Tibial nerve (tissue), 4 donors: Measurements from ENCODE around the gene KRTAP10-1. TPM values are rescaled to one million over a fixed set of nuclear protein-coding genes. Genes with fewer than 3 reads are reported as not detected.

Experiments
- DNase-seq, 2 donors: peaks; one replicate each; pipeline ENCODE4 v3.0.0-alpha.2; 2019; ENCODE audit warnings: low spot score in 2 of 2
- H3K27ac ChIP-seq, 4 donors: fragments of 200-600 bp; sonication (generic) in 3 of 4; one replicate each; pipeline ENCODE4 v1.5.1; 2017 to 2019; ENCODE audit warnings: mild to moderate bottlenecking in 1 of 4
- H3K27me3 ChIP-seq, 2 donors: fragments of 200-600 bp; sonication (generic) in 1 of 2; one replicate each; pipeline versions ENCODE4 v1.5.1 to v1.6.0; 2017 to 2019
- H3K36me3 ChIP-seq, 3 donors: fragments of 200-600 bp; sonication (generic); one replicate each; pipeline ENCODE4 v1.5.1; 2018 to 2019
- H3K4me1 ChIP-seq, 4 donors: fragments of 200-600 bp; sonication (generic) in 3 of 4; one replicate each; pipeline ENCODE4 v1.5.1; 2017 to 2019
- H3K4me3 ChIP-seq, 4 donors: fragments of 200-600 bp; sonication (generic) in 3 of 4; one replicate each; pipeline ENCODE4 v1.5.1; 2017 to 2019; ENCODE audit warnings: mild to moderate bottlenecking in 1 of 4, moderate library complexity in 1 of 4
- H3K9me3 ChIP-seq, 4 donors: fragments of 200-600 bp; sonication (generic) in 3 of 4; one replicate each; pipeline ENCODE4 v1.5.1; 2017 to 2019
- EP300 ChIP-seq, 2 donors: sonication (generic); formaldehyde crosslinking; IDR thresholded peaks; one replicate each; pipeline ENCODE4 v1.6.1; 2017; ENCODE audit warnings: antibody characterized with exemption in 2 of 2, mild to moderate bottlenecking in 1 of 2
- POLR2A ChIP-seq, 2 donors: fragments of 450-650 bp; IDR thresholded peaks; one replicate each; pipeline ENCODE4 v1.6.1; 2017; ENCODE audit warnings: antibody characterized with exemption in 2 of 2, mild to moderate bottlenecking in 2 of 2, moderate library complexity in 2 of 2
- WGBS, 2 donors: methylation state at CpG; one replicate each; pipeline ENCODE4 v1.1.5; 2018; 5-methylcytosine and 5-hydroxymethylcytosine counted together
- total RNA-seq, 4 donors: library from RNA; depleted of rRNA; stranded (reverse); fragments of >200 nt; gene quantifications; one replicate each; pipeline ENCODE4 v1.1.0, GENCODE V29; 2016
- TF ChIP-seq, protein P1 (sequence below), 5 experiments: fragments of 200-600 bp in 3 of 5; fragments of 450-650 bp in 2 of 5; sonication (generic) in 3 of 5; IDR thresholded peaks; one replicate each; pipeline ENCODE4 v1.5.1; 2016 to 2019; ENCODE audit warnings: antibody characterized with exemption in 5 of 5, mild to moderate bottlenecking in 3 of 5, moderate library complexity in 2 of 5

KRTAP10-1 gene
- total RNA-seq, 4 donors from 2014 or later: not detected

- Histone ChIP-seq H3K4me3 (no peak overlapping the region), H3K27ac (no peak overlapping the region), H3K4me1 (no peaks in the 10 kb centered on the region), H3K36me3 (no peaks in the 10 kb centered on the region), H3K9me3 (no peaks in the 10 kb centered on the region), H3K27me3 (no peaks in the 10 kb centered on the region)
- 90 to 92% methylated on average over 28 of the region's 28 CpGs for WGBS, 2 donors
- TF ChIP-seq EP300 (IDR thresholded peaks at IDR 0.05): no peak
- TF ChIP-seq POLR2A (IDR thresholded peaks at IDR 0.05): no peak
- TF ChIP-seq, protein P1, sequence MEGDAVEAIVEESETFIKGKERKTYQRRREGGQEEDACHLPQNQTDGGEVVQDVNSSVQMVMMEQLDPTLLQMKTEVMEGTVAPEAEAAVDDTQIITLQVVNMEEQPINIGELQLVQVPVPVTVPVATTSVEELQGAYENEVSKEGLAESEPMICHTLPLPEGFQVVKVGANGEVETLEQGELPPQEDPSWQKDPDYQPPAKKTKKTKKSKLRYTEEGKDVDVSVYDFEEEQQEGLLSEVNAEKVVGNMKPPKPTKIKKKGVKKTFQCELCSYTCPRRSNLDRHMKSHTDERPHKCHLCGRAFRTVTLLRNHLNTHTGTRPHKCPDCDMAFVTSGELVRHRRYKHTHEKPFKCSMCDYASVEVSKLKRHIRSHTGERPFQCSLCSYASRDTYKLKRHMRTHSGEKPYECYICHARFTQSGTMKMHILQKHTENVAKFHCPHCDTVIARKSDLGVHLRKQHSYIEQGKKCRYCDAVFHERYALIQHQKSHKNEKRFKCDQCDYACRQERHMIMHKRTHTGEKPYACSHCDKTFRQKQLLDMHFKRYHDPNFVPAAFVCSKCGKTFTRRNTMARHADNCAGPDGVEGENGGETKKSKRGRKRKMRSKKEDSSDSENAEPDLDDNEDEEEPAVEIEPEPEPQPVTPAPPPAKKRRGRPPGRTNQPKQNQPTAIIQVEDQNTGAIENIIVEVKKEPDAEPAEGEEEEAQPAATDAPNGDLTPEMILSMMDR (IDR thresholded peaks at IDR 0.05): no peak
- DNase-seq: no peak
Measured at GRCh38 chr21:44519346-44520325, 20.4 kb downstream of the KRTAP10-1 start.

- Histone ChIP-seq H3K4me1 (no peaks in the 10 kb centered on the region), H3K27me3 (no peaks in the 10 kb centered on the region), H3K9me3 (no peaks in the 10 kb centered on the region), H3K36me3 (no peaks in the 10 kb centered on the region), H3K4me3 (no peak overlapping the region), H3K27ac (no peak overlapping the region)
- 72 to 78% methylated on average over 11 to 12 of the region's 12 CpGs for WGBS, 2 donors
- DNase-seq: no peak
- TF ChIP-seq EP300 (IDR thresholded peaks at IDR 0.05): no peak
- TF ChIP-seq, protein P1 (IDR thresholded peaks at IDR 0.05): no peak
- no peak for TF ChIP-seq POLR2A (IDR thresholded peaks at IDR 0.05)
Measured at GRCh38 chr21:44518686-44519085, 21.3 kb downstream of the KRTAP10-1 start.

- no peak for TF ChIP-seq EP300 (IDR thresholded peaks at IDR 0.05)
- TF ChIP-seq POLR2A (IDR thresholded peaks at IDR 0.05): no peak
Measured at GRCh38 chr21:44517175-44517899, 22.7 kb downstream of the KRTAP10-1 start.

DNA sequence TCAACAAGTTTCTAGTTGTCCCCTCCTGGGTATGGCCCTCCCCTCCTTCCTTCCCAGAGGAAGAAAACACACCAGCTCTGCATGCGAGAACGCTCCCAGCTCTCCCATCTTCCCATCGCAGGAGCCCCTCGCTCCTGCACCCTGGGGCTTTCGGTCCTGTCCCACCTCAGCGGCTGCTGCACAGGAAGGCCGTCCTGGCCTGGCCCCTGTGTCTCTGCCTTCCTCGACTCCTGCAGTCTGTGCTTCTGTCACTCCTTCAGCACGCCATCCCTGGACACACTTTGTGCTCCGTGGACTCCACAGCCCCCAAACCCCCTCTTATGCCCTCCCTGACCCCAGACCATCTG lies 23.2 kb downstream of the KRTAP10-1 start:
- Histone ChIP-seq H3K27me3 (peaks cover 0 to 6% of the 10 kb centered on the region in 2 donors), H3K4me1 (no peaks in the 10 kb centered on the region), H3K9me3 (no peaks in the 10 kb centered on the region), H3K27ac (no peak overlapping the region), H3K4me3 (no peak overlapping the region), H3K36me3 (no peaks in the 10 kb centered on the region)
- DNase-seq: no peak
- TF ChIP-seq, protein P1 (IDR thresholded peaks at IDR 0.05): no peak
- no peak for TF ChIP-seq EP300 (IDR thresholded peaks at IDR 0.05)
- TF ChIP-seq POLR2A (IDR thresholded peaks at IDR 0.05): no peak
- 81 to 89% methylated on average over 10 of the region's 10 CpGs for WGBS, 2 donors

More at GRCh38 chr21:44517175-44517899, 22.7 kb downstream of the KRTAP10-1 start:
- Histone ChIP-seq H3K27ac (no peak overlapping the region), H3K27me3 (peaks cover 0 to under 1% of the 10 kb centered on the region in 2 donors), H3K4me1 (no peaks in the 10 kb centered on the region), H3K36me3 (no peaks in the 10 kb centered on the region), H3K9me3 (no peaks in the 10 kb centered on the region), H3K4me3 (no peak overlapping the region)
- 79 to 90% methylated on average over 14 to 15 of the region's 15 CpGs for WGBS, 2 donors
- DNase-seq: no peak

DNA sequence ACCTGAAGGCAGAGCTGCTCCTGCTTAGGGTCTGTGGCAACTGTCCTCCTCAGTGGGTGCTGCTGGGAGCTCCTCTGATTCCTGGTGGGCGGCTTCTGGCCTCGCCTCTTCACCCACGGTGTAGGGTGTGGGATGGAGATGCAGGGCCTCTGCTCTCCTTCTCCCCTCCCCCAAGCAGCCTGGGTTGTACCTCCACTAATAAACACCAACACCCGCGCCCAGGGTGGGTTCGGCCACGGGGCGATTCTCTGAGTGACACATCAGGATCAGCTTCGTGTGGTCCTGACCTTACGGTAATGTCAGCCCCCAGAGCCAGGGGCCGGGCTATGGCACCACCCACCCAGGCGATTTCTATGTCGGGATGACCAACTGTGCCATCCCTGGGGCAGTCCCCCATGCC lies 23.7 kb downstream of the KRTAP10-1 start:
- TF ChIP-seq EP300 (IDR thresholded peaks at IDR 0.05): no peak
- TF ChIP-seq, protein P1 (IDR thresholded peaks at IDR 0.05): no peak
- no peak for TF ChIP-seq POLR2A (IDR thresholded peaks at IDR 0.05)
- Histone ChIP-seq H3K4me3 (no peak overlapping the region), H3K9me3 (no peaks in the 10 kb centered on the region), H3K36me3 (no peaks in the 10 kb centered on the region), H3K27ac (no peak overlapping the region), H3K27me3 (peaks cover 0 to 10% of the 10 kb centered on the region in 2 donors), H3K4me1 (no peaks in the 10 kb centered on the region)
- 79 to 88% methylated on average over 11 to 13 of the region's 13 CpGs for WGBS, 2 donors
- DNase-seq: no peak
